Neural cell (in vitro differentiated cells): ENCODE results near the gene SOX5. TPM values are rescaled to one million over a fixed set of nuclear protein-coding genes. Genes with fewer than 3 reads are reported as not detected.

ENCODE experiments used
- H2AFZ ChIP-seq: fragments of 200-600, 300-800 bp; sonication (generic), shearing (Covaris generic); 2 replicates; pipeline ENCODE4 v1.6.0; 2014; ENCODE audit warnings: low read depth, mild to moderate bottlenecking, antibody characterized with exemption, low read length, moderate library complexity
- H3F3A ChIP-seq: fragments of 200-600 bp; shearing (Covaris generic); 2 replicates; pipeline ENCODE4 v1.6.1; 2016; ENCODE audit warnings: mild to moderate bottlenecking, moderate library complexity, mixed read lengths, antibody characterized with exemption, low read length; ENCODE audit not compliant: insufficient read depth, poor library complexity, severe bottlenecking
- H3K27ac ChIP-seq: fragments of 200-600, 300-800 bp; sonication (generic), shearing (Covaris generic); 2 replicates; pipeline ENCODE4 v1.5.1; 2014; ENCODE audit warnings: mild to moderate bottlenecking, low read length, moderate library complexity
- H3K27me3 ChIP-seq: fragments of 300-800, 200-600 bp; sonication (generic), shearing (Covaris generic); 2 replicates; pipeline ENCODE4 v1.6.0; 2014; ENCODE audit warnings: mild to moderate bottlenecking, low read depth, low read length, moderate library complexity; ENCODE audit not compliant: insufficient read depth
- H3K36me3 ChIP-seq: fragments of 300-800, 200-600 bp; sonication (generic), shearing (Covaris generic); 2 replicates; pipeline ENCODE4 v1.5.1; 2014; ENCODE audit warnings: mild to moderate bottlenecking, antibody characterized with exemption, low read length, moderate library complexity; ENCODE audit not compliant: insufficient read depth
- H3K4me2 ChIP-seq: fragments of 300-800, 200-600 bp; sonication (generic), shearing (Covaris generic); 2 replicates; pipeline ENCODE4 v1.6.0; 2014; ENCODE audit warnings: mild to moderate bottlenecking, low read length
- H3K4me3 ChIP-seq: fragments of 300-800, 200-600 bp; sonication (generic), shearing (Covaris generic); 2 replicates; pipeline ENCODE4 v1.5.1; 2014; ENCODE audit warnings: mild to moderate bottlenecking, low read length, moderate library complexity
- H3K79me2 ChIP-seq: fragments of 200-600 bp; shearing (Covaris generic); replicated peaks from 2 replicates; pipeline ENCODE4 v1.6.0; 2014; ENCODE audit warnings: mild to moderate bottlenecking, low read length, moderate library complexity; ENCODE audit not compliant: insufficient read depth
- H3K9ac ChIP-seq: fragments of 300-800, 200-600 bp; sonication (generic), shearing (Covaris generic); 2 replicates; pipeline ENCODE4 v1.6.1; 2016; ENCODE audit warnings: mild to moderate bottlenecking, low read length, mixed read lengths
- H3K9me2 ChIP-seq: fragments of 200-600 bp; shearing (Covaris generic); 2 replicates; pipeline ENCODE4 v1.6.1; 2016; ENCODE audit warnings: mild to moderate bottlenecking, low read length, mixed read lengths; ENCODE audit not compliant: insufficient read depth
- H3K9me3 ChIP-seq: fragments of 200-600, 300-800 bp; sonication (generic), shearing (Covaris generic); 2 replicates; pipeline ENCODE4 v1.6.1; 2016; ENCODE audit warnings: mild to moderate bottlenecking, mixed run types, low read length, moderate library complexity, mixed read lengths
- H4K20me1 ChIP-seq: fragments of 200-600 bp; shearing (Covaris generic); 2 replicates; pipeline ENCODE4 v1.6.1; 2016; ENCODE audit warnings: mild to moderate bottlenecking, mixed run types; ENCODE audit not compliant: insufficient read depth
- CTCF ChIP-seq: fragments of 450-650 bp; IDR thresholded peaks from 2 replicates; pipeline ENCODE4 v1.5.1; 2014; ENCODE audit warnings: antibody characterized with exemption, mild to moderate bottlenecking, moderate library complexity; ENCODE audit not compliant: poor library complexity, severe bottlenecking
- EP300 ChIP-seq: fragments of 450-650 bp; conservative IDR thresholded peaks from 2 replicates; pipeline ENCODE4 v1.6.1; 2014; ENCODE audit warnings: antibody characterized with exemption, mild to moderate bottlenecking, moderate library complexity; ENCODE audit not compliant: poor library complexity, severe bottlenecking
- EZH2 ChIP-seq: fragments of 200-600, 300-800 bp; shearing (Covaris generic), sonication (generic); IDR thresholded peaks from 2 replicates; pipeline ENCODE4 v1.6.1; 2014; ENCODE audit warnings: antibody characterized with exemption, low read length, borderline replicate concordance, mild to moderate bottlenecking; ENCODE audit not compliant: insufficient read depth, poor library complexity, severe bottlenecking
- MXI1 ChIP-seq: fragments of 450-650 bp; conservative IDR thresholded peaks from 2 replicates; pipeline ENCODE4 v1.6.1; 2014; ENCODE audit warnings: antibody characterized with exemption, mild to moderate bottlenecking; ENCODE audit not compliant: poor library complexity, severe bottlenecking
- POLR2AphosphoS5 ChIP-seq: IDR thresholded peaks from 2 replicates; pipeline ENCODE4 v1.6.1; 2012
- RAD21 ChIP-seq: fragments of 450-650 bp; conservative IDR thresholded peaks from 2 replicates; pipeline ENCODE4 v1.6.1; 2014; ENCODE audit warnings: antibody characterized with exemption, mild to moderate bottlenecking, moderate library complexity
- SMC3 ChIP-seq: fragments of 450-650 bp; conservative IDR thresholded peaks from 2 replicates; pipeline ENCODE4 v1.6.1; 2014; ENCODE audit warnings: antibody characterized with exemption, mild to moderate bottlenecking, moderate library complexity; ENCODE audit not compliant: poor library complexity
- TAF1 ChIP-seq: IDR thresholded peaks from 2 replicates; pipeline ENCODE4 v1.6.1; 2012; ENCODE audit warnings: low read depth
- polyA plus RNA-seq: library from polyadenylated mRNA; depleted of rRNA; stranded (reverse); fragments of >200 nt; gene quantifications from 2 replicates; pipeline ENCODE4 v1.2.3, GENCODE V29; 2014
- TF ChIP-seq, protein P1 (sequence below): IDR thresholded peaks from 2 replicates; pipeline ENCODE4 v1.6.1; 2012; ENCODE audit warnings: borderline replicate concordance

The SOX5 gene
- polyA plus RNA-seq, 1 donor from 2014 or later: 1.8 TPM

DNA sequence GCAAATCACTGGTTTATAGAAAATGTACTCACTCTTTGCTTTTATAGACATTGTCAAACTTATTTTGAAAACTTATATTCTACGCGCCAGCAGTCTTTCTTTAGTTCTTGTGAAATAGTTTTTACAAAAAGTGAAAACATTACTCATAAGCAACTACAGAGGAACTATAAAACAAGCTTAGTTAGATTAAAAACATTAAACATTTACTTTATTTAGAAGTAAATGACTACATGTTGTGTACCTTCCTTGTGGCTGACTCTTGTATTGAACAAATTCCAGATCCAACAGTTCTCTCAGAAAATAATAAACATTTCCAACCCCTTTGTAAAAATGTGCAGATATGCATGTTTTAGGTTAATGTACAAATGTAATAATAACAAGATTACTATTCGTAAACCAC, 198.5 kb downstream of the SOX5 start:
- Histone ChIP-seq H3K9ac (no peak overlapping the region), H3K9me2 (no peaks in the 10 kb centered on the region), H3K4me2 (no peak overlapping the region), H4K20me1 (no peaks in the 10 kb centered on the region), H2AFZ (no peak overlapping the region), H3K9me3 (no peaks in the 10 kb centered on the region), H3F3A (no peaks in the 10 kb centered on the region), H3K27me3 (no peaks in the 10 kb centered on the region), H3K4me3 (no peak overlapping the region), H3K79me2 (no peaks in the 10 kb centered on the region), H3K27ac (no peak overlapping the region), H3K36me3 (no peaks in the 10 kb centered on the region)
- TF ChIP-seq POLR2AphosphoS5: no peak
- TF ChIP-seq EP300: no peak
- TF ChIP-seq SMC3: no peak
- no peak for TF ChIP-seq CTCF
- TF ChIP-seq, protein P1, sequence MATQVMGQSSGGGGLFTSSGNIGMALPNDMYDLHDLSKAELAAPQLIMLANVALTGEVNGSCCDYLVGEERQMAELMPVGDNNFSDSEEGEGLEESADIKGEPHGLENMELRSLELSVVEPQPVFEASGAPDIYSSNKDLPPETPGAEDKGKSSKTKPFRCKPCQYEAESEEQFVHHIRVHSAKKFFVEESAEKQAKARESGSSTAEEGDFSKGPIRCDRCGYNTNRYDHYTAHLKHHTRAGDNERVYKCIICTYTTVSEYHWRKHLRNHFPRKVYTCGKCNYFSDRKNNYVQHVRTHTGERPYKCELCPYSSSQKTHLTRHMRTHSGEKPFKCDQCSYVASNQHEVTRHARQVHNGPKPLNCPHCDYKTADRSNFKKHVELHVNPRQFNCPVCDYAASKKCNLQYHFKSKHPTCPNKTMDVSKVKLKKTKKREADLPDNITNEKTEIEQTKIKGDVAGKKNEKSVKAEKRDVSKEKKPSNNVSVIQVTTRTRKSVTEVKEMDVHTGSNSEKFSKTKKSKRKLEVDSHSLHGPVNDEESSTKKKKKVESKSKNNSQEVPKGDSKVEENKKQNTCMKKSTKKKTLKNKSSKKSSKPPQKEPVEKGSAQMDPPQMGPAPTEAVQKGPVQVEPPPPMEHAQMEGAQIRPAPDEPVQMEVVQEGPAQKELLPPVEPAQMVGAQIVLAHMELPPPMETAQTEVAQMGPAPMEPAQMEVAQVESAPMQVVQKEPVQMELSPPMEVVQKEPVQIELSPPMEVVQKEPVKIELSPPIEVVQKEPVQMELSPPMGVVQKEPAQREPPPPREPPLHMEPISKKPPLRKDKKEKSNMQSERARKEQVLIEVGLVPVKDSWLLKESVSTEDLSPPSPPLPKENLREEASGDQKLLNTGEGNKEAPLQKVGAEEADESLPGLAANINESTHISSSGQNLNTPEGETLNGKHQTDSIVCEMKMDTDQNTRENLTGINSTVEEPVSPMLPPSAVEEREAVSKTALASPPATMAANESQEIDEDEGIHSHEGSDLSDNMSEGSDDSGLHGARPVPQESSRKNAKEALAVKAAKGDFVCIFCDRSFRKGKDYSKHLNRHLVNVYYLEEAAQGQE: no peak
- no peak for TF ChIP-seq EZH2
- no peak for TF ChIP-seq RAD21
- no peak for TF ChIP-seq TAF1
- no peak for TF ChIP-seq MXI1

GRCh38 chr12:23744696-23745095, 204.8 kb downstream of the SOX5 start:
- Histone ChIP-seq H3K9me3 (no peaks in the 10 kb centered on the region), H4K20me1 (no peaks in the 10 kb centered on the region), H3K27me3 (no peaks in the 10 kb centered on the region), H3K36me3 (no peaks in the 10 kb centered on the region), H3K9me2 (no peaks in the 10 kb centered on the region), H3K9ac (no peak overlapping the region), H3K27ac (no peak overlapping the region), H3K4me3 (no peak overlapping the region), H3K4me2 (no peak overlapping the region), H2AFZ (no peak overlapping the region), H3K79me2 (no peaks in the 10 kb centered on the region), H3F3A (no peaks in the 10 kb centered on the region)
- TF ChIP-seq EZH2: no peak
- no peak for TF ChIP-seq RAD21
- no peak for TF ChIP-seq MXI1
- TF ChIP-seq, protein P1: no peak
- TF ChIP-seq TAF1: no peak
- no peak for TF ChIP-seq SMC3
- TF ChIP-seq EP300: no peak
- no peak for TF ChIP-seq CTCF
- no peak for TF ChIP-seq POLR2AphosphoS5
